PC-3 (cell line): ENCODE measurements around the gene UBA1.

Experiments used
- EZH2 ChIP-seq: fragments of 300-600 bp; sonication (generic); IDR thresholded peaks from one replicate; pipeline ENCODE4 v1.6.1; 2017; ENCODE audit warnings: antibody characterized with exemption, mild to moderate bottlenecking, low read length; ENCODE audit not compliant: unreplicated experiment
- TF ChIP-seq, protein P1 (sequence below): fragments of 300-600 bp; sonication (generic); conservative IDR thresholded peaks from 2 replicates; pipeline ENCODE4 v1.5.1; 2017; ENCODE audit warnings: antibody characterized with exemption, low read depth, mild to moderate bottlenecking, low read length

DNA sequence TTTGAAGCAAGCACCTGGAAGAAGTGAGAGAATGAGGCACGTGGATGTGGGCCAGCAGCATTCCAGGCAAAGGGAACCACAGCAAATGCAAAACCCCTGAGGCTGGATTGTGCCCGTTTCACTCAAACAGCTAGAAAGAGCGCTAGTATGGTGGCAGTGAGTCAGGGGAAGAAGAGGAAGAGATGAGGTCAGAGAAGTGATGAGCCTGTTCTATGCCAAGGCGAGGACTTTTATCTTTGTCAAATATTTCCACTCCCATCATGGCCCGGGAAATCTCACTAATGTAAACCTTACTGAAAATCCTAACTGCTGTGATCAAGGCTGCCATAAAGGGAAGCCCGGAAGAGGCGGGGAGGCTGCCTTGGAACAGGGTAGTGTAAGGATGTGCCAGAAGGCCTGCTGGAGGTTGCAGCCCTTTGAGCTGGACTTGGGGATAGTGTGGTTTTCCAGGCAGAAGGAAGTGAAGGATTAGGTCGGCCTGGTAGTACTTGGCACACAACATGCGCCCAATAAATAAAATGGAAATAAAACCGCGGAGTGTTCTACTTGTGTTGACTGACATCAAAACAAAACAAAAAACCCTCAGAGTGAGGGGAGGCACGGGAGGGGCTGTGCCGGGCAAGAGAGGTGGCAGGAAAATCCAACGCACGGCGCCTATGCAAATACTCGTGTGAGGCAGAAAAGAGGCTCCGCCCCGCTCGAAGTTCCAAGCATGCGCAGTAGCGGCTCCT, 23.7 kb downstream of the UBA1 start:
- TF ChIP-seq, protein P1, sequence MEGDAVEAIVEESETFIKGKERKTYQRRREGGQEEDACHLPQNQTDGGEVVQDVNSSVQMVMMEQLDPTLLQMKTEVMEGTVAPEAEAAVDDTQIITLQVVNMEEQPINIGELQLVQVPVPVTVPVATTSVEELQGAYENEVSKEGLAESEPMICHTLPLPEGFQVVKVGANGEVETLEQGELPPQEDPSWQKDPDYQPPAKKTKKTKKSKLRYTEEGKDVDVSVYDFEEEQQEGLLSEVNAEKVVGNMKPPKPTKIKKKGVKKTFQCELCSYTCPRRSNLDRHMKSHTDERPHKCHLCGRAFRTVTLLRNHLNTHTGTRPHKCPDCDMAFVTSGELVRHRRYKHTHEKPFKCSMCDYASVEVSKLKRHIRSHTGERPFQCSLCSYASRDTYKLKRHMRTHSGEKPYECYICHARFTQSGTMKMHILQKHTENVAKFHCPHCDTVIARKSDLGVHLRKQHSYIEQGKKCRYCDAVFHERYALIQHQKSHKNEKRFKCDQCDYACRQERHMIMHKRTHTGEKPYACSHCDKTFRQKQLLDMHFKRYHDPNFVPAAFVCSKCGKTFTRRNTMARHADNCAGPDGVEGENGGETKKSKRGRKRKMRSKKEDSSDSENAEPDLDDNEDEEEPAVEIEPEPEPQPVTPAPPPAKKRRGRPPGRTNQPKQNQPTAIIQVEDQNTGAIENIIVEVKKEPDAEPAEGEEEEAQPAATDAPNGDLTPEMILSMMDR, result no peak
- no peak for TF ChIP-seq EZH2
